ENCODE results near the gene SLFN14.
"Not testable (repeated sequence)": the region's sequence is repeated elsewhere in the genome, so short reads cannot be mapped to it uniquely, and the experiment has no call there.

The SLFN14 gene

GRCh38 chr17:35531160-35531559 lies 29.5 kb downstream of the SLFN14 start:
- Histone ChIP-seq H3K9me3 (no peaks in the 10 kb centered on the region), H3K4me3 (no peak overlapping the region), H3K27me3 (no peaks in the 10 kb centered on the region), H3K4me1 (no peaks in the 10 kb centered on the region), H3K36me3 (no peaks in the 10 kb centered on the region), H3K27ac (no peak overlapping the region)
- TF ChIP-seq CTCF (IDR thresholded peaks at IDR 0.05) = no peak
- no peak for DNase-seq
- intact Hi-C loops (cut with DNase I; ENCODE audit: low total_unique reads) = loop anchor here (10.0 kb wide), 1 partner anchor 356 kb away; no protein-coding TSS in a partner anchor

- Histone ChIP-seq H3K9me3 (no peaks in the 10 kb centered on the region), H3K4me1 (no peaks in the 10 kb centered on the region), H3K4me3 (no peak overlapping the region), H3K27ac (no peak overlapping the region), H3K27me3 (no peaks in the 10 kb centered on the region), H3K36me3 (no peaks in the 10 kb centered on the region)
- TF ChIP-seq CTCF (IDR thresholded peaks at IDR 0.05) = no peak
- no peak for DNase-seq
- intact Hi-C loops (cut with DNase I; ENCODE audit: low total_unique reads) = loop anchor here (10.0 kb wide), 1 partner anchor 355 kb away; no protein-coding TSS in a partner anchor
These were observed 30.8 kb downstream of the SLFN14 start for GRCh38 chr17:35529866-35530265.

- DNase-seq; H3K4me1 ChIP-seq; H3K27me3 ChIP-seq; H3K4me3 ChIP-seq; H3K9me3 ChIP-seq; intact Hi-C loops (cut with DNase I; ENCODE audit: low total_unique reads); H3K27ac ChIP-seq; H3K36me3 ChIP-seq: not testable (repeated sequence)
These were observed 31.3 kb downstream of the SLFN14 start for GRCh38 chr17:35529326-35529725.

GRCh38 chr17:35523296-35523695 lies 37.3 kb downstream of the SLFN14 start:
- intact Hi-C loops (cut with DNase I; ENCODE audit: low total_unique reads) = no loop called here
- H3K27ac ChIP-seq = no peak overlapping the region

GRCh38 chr17:35521654-35522256 lies 38.9 kb downstream of the SLFN14 start:
- H3K4me3 ChIP-seq; H3K9me3 ChIP-seq; H3K4me1 ChIP-seq; intact Hi-C loops (cut with DNase I; ENCODE audit: low total_unique reads); DNase-seq; H3K36me3 ChIP-seq; H3K27ac ChIP-seq: not testable (repeated sequence)
- H3K27me3 ChIP-seq = peaks cover 0 to 19% of the 10 kb centered on the region in 2 donors

More at GRCh38 chr17:35523296-35523695, 37.3 kb downstream of the SLFN14 start:
- Histone ChIP-seq H3K4me1 (no peaks in the 10 kb centered on the region), H3K9me3 (no peaks in the 10 kb centered on the region), H3K4me3 (no peak overlapping the region), H3K27me3 (peaks cover 0 to 15% of the 10 kb centered on the region in 2 donors), H3K36me3 (no peaks in the 10 kb centered on the region)
- TF ChIP-seq CTCF (IDR thresholded peaks at IDR 0.05) = no peak
- DNase-seq = no peak

- Histone ChIP-seq H3K4me3 (no peak overlapping the region), H3K27ac (no peak overlapping the region), H3K27me3 (peaks cover 0 to 19% of the 10 kb centered on the region in 2 donors), H3K9me3 (no peaks in the 10 kb centered on the region), H3K4me1 (no peaks in the 10 kb centered on the region), H3K36me3 (no peaks in the 10 kb centered on the region)
- TF ChIP-seq CTCF (IDR thresholded peaks at IDR 0.05) = no peak
- DNase-seq = no peak
- intact Hi-C loops (cut with DNase I; ENCODE audit: low total_unique reads) = no loop called here
These were observed 39.5 kb downstream of the SLFN14 start for GRCh38 chr17:35521150-35521549.

Measured in tibial artery (tissue), 4 donors.